HCT116 (cell line): Measurements from ENCODE around the gene INSL3. TPM values are rescaled to one million over a fixed set of nuclear protein-coding genes. Genes with fewer than 3 reads are reported as not detected.
A peak's percentile ranks its signal among the peaks of the same experiment; 100 is the strongest.

Experiments
- ATAC-seq: fragments of 200-7000 bp; cut with Tn5 transposase; 2 replicates; pipeline ENCODE4 v1.9.1; 2020; ENCODE audit warnings: mild to moderate bottlenecking, moderate library complexity
- BruUV-seq: library from RNA; stranded (reverse); fragments of 400-500 nt; replicated peaks from 2 replicates; lab custom pipeline; 2021; lab: Mats Ljungman, UMichigan
- CTCF ChIA-PET: fragments of 300-600 bp; sonication (Branson Sonifier 250); formaldehyde crosslinking; loops from one replicate; lab custom pipeline; 2021; ENCODE audit warnings: antibody characterized with exemption; lab: Charles Lee
- POLR2A ChIA-PET: fragments of 300-600, 350-600 bp; sonication (Branson Sonifier 250); formaldehyde crosslinking; loops from one replicate; lab custom pipeline; 2021; ENCODE audit warnings: antibody characterized with exemption; lab: Charles Lee
- RAD21 ChIA-PET, 2 experiments: fragments of 300-600 bp; sonication (Branson Sonifier 250); formaldehyde crosslinking; loops; one replicate each; lab custom pipeline; 2023; ENCODE audit warnings: low total read pairs in 2 of 2; ENCODE audit not compliant: uncharacterized antibody in 2 of 2, unreplicated experiment in 2 of 2, low non-redundant PET in 1 of 2; lab: Charles Lee
- DNase-seq: peaks from one replicate; pipeline ENCODE4 v3.0.0-alpha.2; 2010; ENCODE audit warnings: low read depth, low spot score
- H2AFZ ChIP-seq: fragments of 200-600 bp; shearing (Covaris generic), sonication (generic); 2 replicates; pipeline ENCODE4 v1.6.1; 2017; ENCODE audit warnings: low read depth, mixed run types, mixed read lengths, antibody characterized with exemption, low read length; ENCODE audit not compliant: poor library complexity, severe bottlenecking
- H3K27ac ChIP-seq: 2 replicates; pipeline ENCODE4 v1.5.1; 2012; ENCODE audit warnings: low read depth, low read length
- H3K27me3 ChIP-seq: fragments of 200-600 bp; sonication (generic); 2 replicates; pipeline ENCODE4 v1.6.1; 2016; ENCODE audit warnings: mixed run types, low read length, mixed read lengths; ENCODE audit not compliant: insufficient read depth
- H3K36me3 ChIP-seq, 2 experiments: fragments of 200-500 bp in 1 of 2; fragments of 200-600 bp in 1 of 2; sonication (Bioruptor generic) in 1 of 2; sonication (generic) in 1 of 2; 2 replicates each; pipeline versions ENCODE4 v1.5.1 to v1.6.1; 2014 to 2016; ENCODE audit warnings: low read length in 2 of 2, inconsistent platforms in 1 of 2, mixed read lengths in 1 of 2, mixed run types in 1 of 2; ENCODE audit not compliant: insufficient read depth in 2 of 2, control insufficient read depth in 1 of 2
- H3K4me1 ChIP-seq, 2 experiments: fragments of 200-600 bp in 1 of 2; sonication (generic) in 1 of 2; 2 replicates each; pipeline versions ENCODE4 v1.5.1 to v1.6.1; 2012 to 2017; ENCODE audit warnings: low read length in 2 of 2, inconsistent platforms in 1 of 2, mild to moderate bottlenecking in 1 of 2, mixed read lengths in 1 of 2, mixed run types in 1 of 2, moderate library complexity in 1 of 2; ENCODE audit not compliant: insufficient read depth in 2 of 2, control insufficient read depth in 1 of 2
- H3K4me2 ChIP-seq: fragments of 200-600 bp; sonication (generic); 2 replicates; pipeline ENCODE4 v1.6.1; 2017; ENCODE audit warnings: mixed run types, low read length, mixed read lengths
- H3K4me3 ChIP-seq, 2 experiments: fragments of 200-600 bp in 1 of 2; sonication (generic) in 1 of 2; replicated peaks in 1 of 2; 2 replicates each; pipeline ENCODE4 v1.5.1; 2011 to 2016; ENCODE audit warnings: low read length in 2 of 2, control low read depth in 1 of 2, low read depth in 1 of 2, mild to moderate bottlenecking in 1 of 2, mixed read lengths in 1 of 2, mixed run types in 1 of 2
- H3K79me2 ChIP-seq: fragments of 200-600 bp; sonication (generic); 2 replicates; pipeline ENCODE4 v1.6.1; 2017; ENCODE audit warnings: mild to moderate bottlenecking, mixed run types, low read length, moderate library complexity, mixed read lengths; ENCODE audit not compliant: insufficient read depth
- H3K9ac ChIP-seq: fragments of 200-600 bp; sonication (generic); 2 replicates; pipeline ENCODE4 v1.6.1; 2016; ENCODE audit warnings: low read length, mixed read lengths
- H3K9me2 ChIP-seq: fragments of 200-600 bp; sonication (generic), shearing (Covaris generic); 2 replicates; pipeline ENCODE4 v1.6.1; 2017; ENCODE audit warnings: mixed run types, mild to moderate bottlenecking, moderate library complexity; ENCODE audit not compliant: insufficient read depth
- H3K9me3 ChIP-seq, 2 experiments: fragments of 200-500 bp in 1 of 2; fragments of 200-600 bp in 1 of 2; sonication (Bioruptor generic) in 1 of 2; sonication (generic) in 1 of 2; 2 replicates each; pipeline ENCODE4 v1.6.1; 2014 to 2017; ENCODE audit warnings: low read length in 2 of 2, mixed read lengths in 2 of 2, inconsistent platforms in 1 of 2, low read depth in 1 of 2, mild to moderate bottlenecking in 1 of 2, mixed run types in 1 of 2, moderate library complexity in 1 of 2; ENCODE audit not compliant: control insufficient read depth in 1 of 2, insufficient read depth in 1 of 2
- H4K20me1 ChIP-seq: fragments of 200-600 bp; sonication (generic), shearing (Covaris generic); 2 replicates; pipeline ENCODE4 v1.6.1; 2017; ENCODE audit warnings: mixed run types, mild to moderate bottlenecking, moderate library complexity; ENCODE audit not compliant: insufficient read depth
- CBX3 ChIP-seq: IDR thresholded peaks from 2 replicates; pipeline ENCODE4 v1.6.1; 2012; ENCODE audit warnings: low read depth
- CEBPB ChIP-seq: IDR thresholded peaks from 2 replicates; pipeline ENCODE4 v1.6.1; 2012; ENCODE audit warnings: low read depth
- ELF1 ChIP-seq: IDR thresholded peaks from 2 replicates; pipeline ENCODE4 v1.6.1; 2012; ENCODE audit warnings: low read depth, borderline replicate concordance
- EZH2 ChIP-seq: fragments of 200-600 bp; sonication (generic); IDR thresholded peaks from 2 replicates; pipeline ENCODE4 v1.6.1; 2017; ENCODE audit warnings: antibody characterized with exemption, mixed run types
- POLR2A ChIP-seq: IDR thresholded peaks from 2 replicates; pipeline ENCODE4 v1.7.0; 2011; ENCODE audit warnings: borderline replicate concordance; ENCODE audit not compliant: insufficient read depth, insufficient read length; ENCODE audit errors: extremely low read depth
- POLR2AphosphoS5 ChIP-seq: IDR thresholded peaks from 2 replicates; pipeline ENCODE4 v1.6.1; 2011; ENCODE audit warnings: mild to moderate bottlenecking, low read depth, low read length, moderate library complexity
- SIN3A ChIP-seq: IDR thresholded peaks from 2 replicates; pipeline ENCODE4 v1.6.1; 2012; ENCODE audit warnings: low read depth
- TCF7L2 ChIP-seq: IDR thresholded peaks from 2 replicates; pipeline ENCODE4 v1.7.0; 2011; ENCODE audit warnings: borderline replicate concordance, inconsistent platforms; ENCODE audit not compliant: insufficient read depth, insufficient read length; ENCODE audit errors: extremely low read depth
- intact Hi-C: fragments of 100-400 bp; cut with micrococcal nuclease; formaldehyde crosslinking; loops from 2 replicates; pipeline ENCODE4 v1.10.0; 2022
- total RNA-seq: library from RNA; stranded (reverse); gene quantifications from one replicate; pipeline ENCODE4 v1.2.1, GENCODE V29; 2021; ENCODE audit not compliant: unreplicated experiment
- TF ChIP-seq, protein P1 (sequence below): IDR thresholded peaks from 2 replicates; pipeline ENCODE4 v1.6.1; 2012; ENCODE audit warnings: low read depth
- TF ChIP-seq, protein P2 (sequence below): IDR thresholded peaks from 2 replicates; pipeline ENCODE4 v1.6.1; 2012

The INSL3 gene
- total RNA-seq, 1 experiment from 2014 or later: 0.96 TPM

DNA sequence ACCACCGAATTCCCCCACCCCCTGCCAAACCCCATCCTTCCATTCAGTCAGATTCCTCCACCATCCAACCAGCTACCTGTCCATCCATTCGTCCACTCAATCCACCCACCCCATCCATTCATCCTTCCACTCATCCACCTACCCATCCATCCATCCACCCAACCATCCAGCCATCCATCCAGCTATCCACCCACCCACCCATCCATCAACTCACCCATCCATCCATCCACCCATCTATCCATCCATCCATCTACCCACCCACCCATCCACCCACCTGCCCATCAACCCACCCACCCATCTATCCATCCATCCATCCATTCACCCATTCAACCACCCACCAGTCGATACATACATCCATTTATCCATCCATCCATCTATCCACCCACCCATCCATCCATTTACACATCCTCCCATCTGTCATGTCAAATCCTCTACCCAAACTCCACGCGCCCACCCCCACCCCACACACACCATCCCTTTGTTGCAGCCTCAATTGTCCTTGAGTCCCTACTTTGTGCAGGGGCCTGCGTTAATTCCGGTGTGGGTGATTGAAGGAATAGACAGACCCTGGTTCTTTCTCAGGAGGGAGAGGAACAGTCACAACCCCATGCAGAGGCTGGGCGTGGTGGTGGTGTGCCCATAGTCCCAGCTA, 45.1 kb upstream of the INSL3 start:
- peaks cover 32 to 56% of the 10 kb centered on the region in 2 experiments for H3K4me1 ChIP-seq
- H3K9ac ChIP-seq: peak overlapping the region; percentile 38; the same call in 1 of the 2 replicates
- intact Hi-C loops: no loop called here
- peak overlapping the region; percentile 84 for H3K27ac ChIP-seq
- H3K9me2 ChIP-seq: no peaks in the 10 kb centered on the region
- no peaks in the 10 kb centered on the region for H3K9me3 ChIP-seq
- POLR2A ChIA-PET: interaction anchor here (1.4 to 4.0 kb wide), 2 partner anchors 15 to 66 kb away, joined by 3 to 34 read pairs; partner anchors contain the start of gene CCDC124
- H4K20me1 ChIP-seq: peaks cover 17% of the 10 kb centered on the region; the same call in 1 of the 2 replicates
- H3K79me2 ChIP-seq: peaks cover 24% of the 10 kb centered on the region
- H3K36me3 ChIP-seq: peaks cover 16 to 31% of the 10 kb centered on the region in 2 experiments
- no peak overlapping the region for H3K4me3 ChIP-seq
- RAD21 ChIA-PET: no interaction called here
- no peak overlapping the region for H2AFZ ChIP-seq
- H3K27me3 ChIP-seq: no peaks in the 10 kb centered on the region
- H3K4me2 ChIP-seq: peak overlapping the region; percentile 53; the same call in 1 of the 2 replicates
- BruUV-seq: no TSS peak
- no peak for DNase-seq
- CTCF ChIA-PET: no interaction called here
- no peak for TF ChIP-seq EZH2
- TF ChIP-seq CEBPB: no peak
- ATAC-seq: peak; percentile 2; the same call in 1 of the 2 replicates

GRCh38 chr19:17865364-17866311, 44.3 kb upstream of the INSL3 start:
- peaks cover 17% of the 10 kb centered on the region; the same call in 1 of the 2 replicates for H4K20me1 ChIP-seq
- ATAC-seq: peak; percentile 64
- H3K27me3 ChIP-seq: no peaks in the 10 kb centered on the region
- POLR2A ChIA-PET: interaction anchor here (0.7 to 4.0 kb wide), 8 partner anchors 14 to 132 kb away, joined by 3 to 34 read pairs (median 3); partner anchors contain the start of genes B3GNT3 and CCDC124
- no peak overlapping the region for H3K4me3 ChIP-seq
- H3K9ac ChIP-seq: peak overlapping the region; percentile 38
- H3K9me3 ChIP-seq: no peaks in the 10 kb centered on the region
- peak overlapping the region; percentile 84 for H3K27ac ChIP-seq
- peak overlapping the region; percentile 53 for H3K4me2 ChIP-seq
- no TSS peak for BruUV-seq
- no peak overlapping the region for H2AFZ ChIP-seq
- no peaks in the 10 kb centered on the region for H3K9me2 ChIP-seq
- intact Hi-C loops: no loop called here
- DNase-seq: peak; percentile 57
- H3K36me3 ChIP-seq: peaks cover 19 to 39% of the 10 kb centered on the region in 2 experiments
- peaks cover 32% of the 10 kb centered on the region for H3K79me2 ChIP-seq
- peaks cover 36 to 63% of the 10 kb centered on the region in 2 experiments for H3K4me1 ChIP-seq
- CTCF ChIA-PET: no interaction called here
- RAD21 ChIA-PET: no interaction called here
- TF ChIP-seq TCF7L2 (no peak), ELF1 (no peak; the same call in 1 of the 2 replicates), CBX3 (peak; percentile 17; the same call in 1 of the 2 replicates), POLR2AphosphoS5 (peak; percentile 75), SIN3A (0 out of 2 replicates have a peak, but pooled peaks have one; percentile 44), POLR2A (peak; percentile 35)
- TF ChIP-seq, protein P1, sequence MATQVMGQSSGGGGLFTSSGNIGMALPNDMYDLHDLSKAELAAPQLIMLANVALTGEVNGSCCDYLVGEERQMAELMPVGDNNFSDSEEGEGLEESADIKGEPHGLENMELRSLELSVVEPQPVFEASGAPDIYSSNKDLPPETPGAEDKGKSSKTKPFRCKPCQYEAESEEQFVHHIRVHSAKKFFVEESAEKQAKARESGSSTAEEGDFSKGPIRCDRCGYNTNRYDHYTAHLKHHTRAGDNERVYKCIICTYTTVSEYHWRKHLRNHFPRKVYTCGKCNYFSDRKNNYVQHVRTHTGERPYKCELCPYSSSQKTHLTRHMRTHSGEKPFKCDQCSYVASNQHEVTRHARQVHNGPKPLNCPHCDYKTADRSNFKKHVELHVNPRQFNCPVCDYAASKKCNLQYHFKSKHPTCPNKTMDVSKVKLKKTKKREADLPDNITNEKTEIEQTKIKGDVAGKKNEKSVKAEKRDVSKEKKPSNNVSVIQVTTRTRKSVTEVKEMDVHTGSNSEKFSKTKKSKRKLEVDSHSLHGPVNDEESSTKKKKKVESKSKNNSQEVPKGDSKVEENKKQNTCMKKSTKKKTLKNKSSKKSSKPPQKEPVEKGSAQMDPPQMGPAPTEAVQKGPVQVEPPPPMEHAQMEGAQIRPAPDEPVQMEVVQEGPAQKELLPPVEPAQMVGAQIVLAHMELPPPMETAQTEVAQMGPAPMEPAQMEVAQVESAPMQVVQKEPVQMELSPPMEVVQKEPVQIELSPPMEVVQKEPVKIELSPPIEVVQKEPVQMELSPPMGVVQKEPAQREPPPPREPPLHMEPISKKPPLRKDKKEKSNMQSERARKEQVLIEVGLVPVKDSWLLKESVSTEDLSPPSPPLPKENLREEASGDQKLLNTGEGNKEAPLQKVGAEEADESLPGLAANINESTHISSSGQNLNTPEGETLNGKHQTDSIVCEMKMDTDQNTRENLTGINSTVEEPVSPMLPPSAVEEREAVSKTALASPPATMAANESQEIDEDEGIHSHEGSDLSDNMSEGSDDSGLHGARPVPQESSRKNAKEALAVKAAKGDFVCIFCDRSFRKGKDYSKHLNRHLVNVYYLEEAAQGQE: no peak
- TF ChIP-seq, protein P2, sequence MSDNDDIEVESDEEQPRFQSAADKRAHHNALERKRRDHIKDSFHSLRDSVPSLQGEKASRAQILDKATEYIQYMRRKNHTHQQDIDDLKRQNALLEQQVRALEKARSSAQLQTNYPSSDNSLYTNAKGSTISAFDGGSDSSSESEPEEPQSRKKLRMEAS: peak; percentile 51; the same call in 1 of the 2 replicates
